Natural killer cell (primary cell): Measurements from ENCODE around the gene MTOR. TPM values are rescaled to one million over a fixed set of nuclear protein-coding genes. Genes with fewer than 3 reads are reported as not detected.

Experiments
- ATAC-seq, 3 donors: fragments of 150-1000 bp in 2 of 3; fragments of 200-7000 bp in 1 of 3; cut with Tn5 transposase; 1 replicate in 1 of 3; 2 replicates in 2 of 3; pipeline ENCODE4 v1.10.0; 2021; ENCODE audit warnings: mild to moderate bottlenecking in 2 of 3, moderate library complexity in 2 of 3
- DNase-seq, 2 donors: peaks; one replicate each; pipeline versions ENCODE4 v3.0.0 to v3.0.0-alpha.2; 2013 to 2021; ENCODE audit warnings: mixed read lengths in 1 of 2
- H3K27ac ChIP-seq: one replicate; pipeline ENCODE4 v1.5.1; 2013; ENCODE audit warnings: mild to moderate bottlenecking, low read length
- H3K27me3 ChIP-seq: one replicate; pipeline ENCODE4 v1.6.1; 2013; ENCODE audit warnings: low read length; ENCODE audit not compliant: control insufficient read depth, insufficient read depth
- H3K36me3 ChIP-seq: one replicate; pipeline ENCODE4 v1.6.1; 2013; ENCODE audit warnings: low read length; ENCODE audit not compliant: control insufficient read depth, insufficient read depth
- H3K4me1 ChIP-seq: one replicate; pipeline ENCODE4 v1.6.1; 2013; ENCODE audit warnings: low read length; ENCODE audit not compliant: control insufficient read depth, insufficient read depth
- H3K4me3 ChIP-seq: one replicate; pipeline ENCODE4 v1.5.1; 2013; ENCODE audit warnings: low read length
- H3K9me3 ChIP-seq: one replicate; pipeline ENCODE4 v1.6.1; 2013; ENCODE audit warnings: low read length; ENCODE audit not compliant: control insufficient read depth, insufficient read depth
- H3K27ac Mint-ChIP-seq, 2 donors: one replicate each; pipeline ENCODE4 v1.8.0; 2022; ENCODE audit warnings: mild to moderate bottlenecking in 2 of 2, mixed read lengths in 2 of 2, moderate library complexity in 1 of 2
- H3K27me3 Mint-ChIP-seq, 2 donors: one replicate each; pipeline ENCODE4 v1.8.0; 2022; ENCODE audit warnings: low read depth in 2 of 2, mixed read lengths in 2 of 2
- H3K36me3 Mint-ChIP-seq: one replicate; pipeline ENCODE4 v1.8.0; 2022; ENCODE audit warnings: mixed read lengths
- H3K4me1 Mint-ChIP-seq, 2 donors: one replicate each; pipeline ENCODE4 v1.8.0; 2022; ENCODE audit warnings: mixed read lengths in 2 of 2
- H3K4me3 Mint-ChIP-seq: one replicate; pipeline ENCODE4 v1.8.0; 2022; ENCODE audit warnings: mild to moderate bottlenecking, moderate library complexity, mixed read lengths
- H3K9me3 Mint-ChIP-seq, 2 donors: one replicate each; pipeline ENCODE4 v1.8.0; 2022; ENCODE audit warnings: mixed read lengths in 2 of 2
- WGBS: methylation state at CpG from one replicate; pipeline ENCODE4 v1.1.7; 2013; ENCODE audit warnings: missing lambda C conversion rate; ENCODE audit not compliant: insufficient coverage; 5-methylcytosine and 5-hydroxymethylcytosine counted together
- intact Hi-C: fragments of 100-400 bp; cut with micrococcal nuclease; formaldehyde crosslinking; loops from one replicate; pipeline ENCODE4 v1.14.2; 2022
- total RNA-seq, 4 donors: library from RNA; stranded (reverse); fragments of 120-200 nt in 1 of 4; gene quantifications; one replicate each; pipeline versions ENCODE4 v1.2.3 to v1.2.4, GENCODE V29; 2013 to 2022
- TF ChIP-seq, protein P1 (sequence below): fragments of 200-600 bp; IDR thresholded peaks from one replicate; pipeline ENCODE4 v1.8.0; 2022; ENCODE audit warnings: antibody characterized with exemption

MTOR gene
- total RNA-seq, 3 donors from 2014 or later (not counting 1 experiment from before 2014, with no cell fraction given): 42.7 to 54.6 (median 43.7) TPM

DNA sequence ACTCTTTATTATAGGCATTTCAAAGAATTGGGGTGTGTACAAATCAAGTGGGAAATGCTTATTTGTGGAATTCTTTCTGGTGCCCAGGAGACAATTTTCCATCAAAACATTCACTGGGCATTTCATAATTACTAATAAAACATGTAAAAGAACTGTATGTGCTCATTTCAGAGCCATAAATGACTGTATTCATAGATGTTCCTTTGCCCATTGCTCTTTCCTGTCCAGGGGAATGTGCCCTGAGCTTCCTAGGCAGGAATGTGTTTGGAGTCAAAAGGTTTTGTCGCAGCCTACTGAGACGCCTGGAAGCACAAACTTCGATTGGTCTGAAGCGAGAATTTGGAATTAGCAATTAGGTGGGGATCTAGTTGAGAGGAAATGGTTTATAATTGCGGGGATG, 119.0 kb downstream of the MTOR start:
- 99% methylated on average over 4 of the region's 5 CpGs for WGBS
- Mint-ChIP-seq H3K4me3 (no peak overlapping the region), H3K27me3 (no peaks in the 10 kb centered on the region), H3K4me1 (no peaks in the 10 kb centered on the region), H3K36me3 (peaks cover 28% of the 10 kb centered on the region), H3K9me3 (no peaks in the 10 kb centered on the region), H3K27ac (peak overlapping the region in 1 of 2 donors; percentile 11)
- Histone ChIP-seq H3K9me3 (no peaks in the 10 kb centered on the region), H3K27ac (no peak overlapping the region), H3K36me3 (peaks cover 65% of the 10 kb centered on the region), H3K27me3 (no peaks in the 10 kb centered on the region), H3K4me1 (no peaks in the 10 kb centered on the region), H3K4me3 (no peak overlapping the region)
- DNase-seq: no peak
- no peak for ATAC-seq
- TF ChIP-seq, protein P1, sequence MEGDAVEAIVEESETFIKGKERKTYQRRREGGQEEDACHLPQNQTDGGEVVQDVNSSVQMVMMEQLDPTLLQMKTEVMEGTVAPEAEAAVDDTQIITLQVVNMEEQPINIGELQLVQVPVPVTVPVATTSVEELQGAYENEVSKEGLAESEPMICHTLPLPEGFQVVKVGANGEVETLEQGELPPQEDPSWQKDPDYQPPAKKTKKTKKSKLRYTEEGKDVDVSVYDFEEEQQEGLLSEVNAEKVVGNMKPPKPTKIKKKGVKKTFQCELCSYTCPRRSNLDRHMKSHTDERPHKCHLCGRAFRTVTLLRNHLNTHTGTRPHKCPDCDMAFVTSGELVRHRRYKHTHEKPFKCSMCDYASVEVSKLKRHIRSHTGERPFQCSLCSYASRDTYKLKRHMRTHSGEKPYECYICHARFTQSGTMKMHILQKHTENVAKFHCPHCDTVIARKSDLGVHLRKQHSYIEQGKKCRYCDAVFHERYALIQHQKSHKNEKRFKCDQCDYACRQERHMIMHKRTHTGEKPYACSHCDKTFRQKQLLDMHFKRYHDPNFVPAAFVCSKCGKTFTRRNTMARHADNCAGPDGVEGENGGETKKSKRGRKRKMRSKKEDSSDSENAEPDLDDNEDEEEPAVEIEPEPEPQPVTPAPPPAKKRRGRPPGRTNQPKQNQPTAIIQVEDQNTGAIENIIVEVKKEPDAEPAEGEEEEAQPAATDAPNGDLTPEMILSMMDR: no peak
- intact Hi-C loops: no loop called here

DNA sequence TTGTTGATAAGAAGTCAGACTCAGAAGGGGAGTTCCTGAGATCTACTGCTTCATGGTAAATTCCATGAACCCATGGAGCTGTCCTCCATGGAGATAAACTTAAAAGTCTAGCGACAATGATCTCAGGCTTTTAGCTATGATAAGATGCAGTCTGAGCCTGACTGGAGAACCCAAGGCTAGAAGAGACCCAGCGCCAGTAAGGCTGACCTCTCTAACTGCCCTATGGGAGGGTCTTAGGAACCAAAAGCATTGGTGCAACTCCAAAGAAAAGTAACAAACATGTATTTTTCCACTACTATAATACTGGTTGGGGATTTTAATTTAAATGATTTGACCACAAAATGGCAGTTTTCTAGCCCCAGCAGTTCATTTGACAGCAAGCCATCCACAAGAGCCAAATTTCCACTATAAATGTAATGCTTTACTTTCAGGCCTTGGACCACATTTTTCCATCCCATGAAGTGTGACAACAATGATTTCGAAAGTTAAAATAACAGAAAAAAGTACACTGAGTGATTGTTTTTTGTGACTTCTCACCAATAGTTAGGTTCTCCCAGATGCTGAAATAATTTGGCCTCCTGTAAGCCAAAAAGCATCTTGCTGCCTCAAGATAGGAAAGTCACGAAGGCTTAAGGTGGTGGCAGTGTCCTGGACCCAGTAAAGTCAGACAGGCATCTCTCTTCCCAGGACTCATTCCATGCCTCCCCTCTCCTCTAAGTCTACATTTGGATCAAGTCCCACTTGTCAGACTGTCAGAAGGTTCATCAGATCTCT, 119.5 kb downstream of the MTOR start:
- Histone ChIP-seq H3K4me3 (no peak overlapping the region), H3K9me3 (no peaks in the 10 kb centered on the region), H3K27me3 (no peaks in the 10 kb centered on the region), H3K27ac (no peak overlapping the region), H3K4me1 (no peaks in the 10 kb centered on the region), H3K36me3 (peaks cover 65% of the 10 kb centered on the region)
- no peaks in the 10 kb centered on the region for H3K9me3 Mint-ChIP-seq
- intact Hi-C loops: no loop called here
- no peak for ATAC-seq
- peaks cover 28% of the 10 kb centered on the region for H3K36me3 Mint-ChIP-seq
- H3K4me3 Mint-ChIP-seq: no peak overlapping the region
- no peak for DNase-seq
- H3K27ac Mint-ChIP-seq: no peak overlapping the region
- no peaks in the 10 kb centered on the region for H3K27me3 Mint-ChIP-seq
- no peaks in the 10 kb centered on the region for H3K4me1 Mint-ChIP-seq
- TF ChIP-seq, protein P1: no peak
- 96% methylated on average over 4 of the region's 4 CpGs for WGBS

DNA sequence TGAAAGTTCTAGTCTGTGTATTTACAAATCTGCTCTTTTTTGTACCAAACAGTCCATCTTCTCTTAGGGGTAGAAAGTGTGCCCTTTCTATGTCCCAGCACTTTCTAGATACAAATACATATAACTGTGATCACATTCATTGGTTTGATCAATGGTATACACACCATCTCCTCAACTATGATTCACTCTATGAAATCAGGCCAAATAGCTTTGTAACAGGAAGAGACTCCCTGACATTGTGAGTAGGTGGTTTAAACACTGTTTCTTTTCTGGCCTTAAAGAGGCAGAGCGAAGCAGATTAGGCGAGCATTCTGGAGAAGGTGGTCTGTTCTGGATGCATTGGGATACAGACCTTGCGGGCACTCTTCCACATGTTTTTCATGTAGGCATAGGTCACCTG, 123.4 kb downstream of the MTOR start:
- Mint-ChIP-seq H3K27ac (no peak overlapping the region), H3K9me3 (no peaks in the 10 kb centered on the region), H3K27me3 (no peaks in the 10 kb centered on the region), H3K36me3 (peaks cover 22% of the 10 kb centered on the region), H3K4me1 (no peaks in the 10 kb centered on the region), H3K4me3 (no peak overlapping the region)
- no peaks in the 10 kb centered on the region for H3K4me1 ChIP-seq
- H3K36me3 ChIP-seq: peaks cover 53% of the 10 kb centered on the region
- no peaks in the 10 kb centered on the region for H3K9me3 ChIP-seq
- TF ChIP-seq, protein P1: no peak
- H3K27ac ChIP-seq: no peak overlapping the region
- DNase-seq (no peak), ATAC-seq (no peak)
- intact Hi-C loops: no loop called here
- 97% methylated on average over 3 of the region's 3 CpGs for WGBS
- no peaks in the 10 kb centered on the region for H3K27me3 ChIP-seq
- H3K4me3 ChIP-seq: no peak overlapping the region

DNA sequence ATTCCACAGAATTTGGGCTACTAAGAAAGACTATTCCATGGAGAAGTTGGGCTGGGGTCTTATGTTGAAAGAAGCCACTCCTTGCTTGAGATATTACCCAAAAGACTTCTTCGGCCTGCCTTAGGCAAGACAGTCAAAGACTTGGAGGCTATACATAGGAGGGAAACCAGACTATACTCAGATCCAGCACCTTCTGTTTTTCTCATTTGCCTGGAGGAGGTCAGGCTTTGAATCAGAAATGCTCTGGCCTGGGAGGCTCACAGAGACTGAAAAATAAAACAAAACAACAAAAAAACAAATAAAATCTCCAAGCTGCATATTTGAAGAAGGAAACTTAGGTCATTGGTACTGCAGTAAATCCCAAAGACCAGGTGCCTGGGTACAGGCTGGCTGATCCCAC, 124.3 kb downstream of the MTOR start:
- Histone ChIP-seq H3K4me1 (no peaks in the 10 kb centered on the region), H3K9me3 (no peaks in the 10 kb centered on the region), H3K36me3 (peaks cover 59% of the 10 kb centered on the region), H3K4me3 (no peak overlapping the region), H3K27ac (no peak overlapping the region), H3K27me3 (no peaks in the 10 kb centered on the region)
- TF ChIP-seq, protein P1: no peak
- Mint-ChIP-seq H3K4me3 (no peak overlapping the region), H3K36me3 (peaks cover 13% of the 10 kb centered on the region), H3K27me3 (no peaks in the 10 kb centered on the region), H3K4me1 (no peaks in the 10 kb centered on the region), H3K9me3 (no peaks in the 10 kb centered on the region), H3K27ac (no peak overlapping the region)
- ATAC-seq: no peak
- intact Hi-C loops: no loop called here
- DNase-seq: no peak
- 100% methylated on average over 1 of the region's 1 CpG for WGBS
